Measurements from ENCODE around the gene ZDHHC17. TPM values are rescaled to one million over a fixed set of nuclear protein-coding genes. Genes with fewer than 3 reads are reported as not detected.

The ZDHHC17 gene
- total RNA-seq, 4 donors from 2014 or later, result 26.2 to 41.9 (median 38.0) TPM

GRCh38 chr12:76895796-76896195 is 131.9 kb downstream of the ZDHHC17 start:
- no peak overlapping the region for H3K4me3 ChIP-seq
- no peak overlapping the region for H3K27ac ChIP-seq (replicated peaks in 1 of 4)
- peaks cover 0 to 13% (median 11%) of the 10 kb centered on the region in 4 donors for H3K4me1 ChIP-seq
- H3K9me3 ChIP-seq, result peaks cover 0 to 9% (median 4%) of the 10 kb centered on the region in 4 donors
- 95% methylated on average over 3 of the region's 5 CpGs for WGBS
- no peak for DNase-seq (ENCODE audit: extremely low spot score)
- H3K36me3 ChIP-seq, result no peaks in the 10 kb centered on the region
- no peaks in the 10 kb centered on the region for H3K27me3 ChIP-seq
- intact Hi-C loops (cut with DNase I), result no loop called here
- TF ChIP-seq POLR2AphosphoS5 (IDR thresholded peaks at IDR 0.05) (no peak), CTCF (IDR thresholded peaks at IDR 0.05) (no peak), EP300 (IDR thresholded peaks at IDR 0.05) (no peak), POLR2A (IDR thresholded peaks at IDR 0.05; ENCODE audit: low read depth) (no peak)

GRCh38 chr12:76896274-76896673 is 132.4 kb downstream of the ZDHHC17 start:
- Histone ChIP-seq H3K36me3 (no peaks in the 10 kb centered on the region), H3K4me1 (peaks cover 0 to 13% (median 11%) of the 10 kb centered on the region in 4 donors), H3K27ac (replicated peaks in 1 of 4) (no peak overlapping the region), H3K9me3 (peaks cover 0 to 9% (median 4%) of the 10 kb centered on the region in 4 donors), H3K27me3 (no peaks in the 10 kb centered on the region), H3K4me3 (no peak overlapping the region)
- no peak for DNase-seq (ENCODE audit: extremely low spot score)
- intact Hi-C loops (cut with DNase I), result no loop called here
- no peak for TF ChIP-seq CTCF (IDR thresholded peaks at IDR 0.05)
- WGBS, result 90% methylated on average over 1 of the region's 1 CpG

GRCh38 chr12:76898442-76898841 is 134.5 kb downstream of the ZDHHC17 start:
- Histone ChIP-seq H3K4me3 (no peak overlapping the region), H3K27ac (replicated peaks in 1 of 4) (peak overlapping the region in 2 of 4 donors; percentile 0 to 58), H3K27me3 (no peaks in the 10 kb centered on the region), H3K9me3 (peaks cover 0 to 9% (median 4%) of the 10 kb centered on the region in 4 donors), H3K4me1 (peaks cover 3 to 13% (median 11%) of the 10 kb centered on the region in 4 donors), H3K36me3 (no peaks in the 10 kb centered on the region)
- no peak for DNase-seq (ENCODE audit: extremely low spot score)
- TF ChIP-seq POLR2AphosphoS5 (IDR thresholded peaks at IDR 0.05) (no peak), EP300 (IDR thresholded peaks at IDR 0.05) (no peak), POLR2A (IDR thresholded peaks at IDR 0.05; ENCODE audit: low read depth) (no peak), CTCF (IDR thresholded peaks at IDR 0.05) (no peak)
- intact Hi-C loops (cut with DNase I), result no loop called here
- 33% methylated on average over 1 of the region's 1 CpG for WGBS

GRCh38 chr12:76899522-76899921 is 135.6 kb downstream of the ZDHHC17 start:
- H3K36me3 ChIP-seq, result no peaks in the 10 kb centered on the region
- TF ChIP-seq CTCF (IDR thresholded peaks at IDR 0.05) (no peak), POLR2A (IDR thresholded peaks at IDR 0.05; ENCODE audit: low read depth) (no peak), EP300 (IDR thresholded peaks at IDR 0.05) (no peak), POLR2AphosphoS5 (IDR thresholded peaks at IDR 0.05) (no peak)

More at GRCh38 chr12:76899522-76899921, 135.6 kb downstream of the ZDHHC17 start:
- no peak overlapping the region for H3K4me3 ChIP-seq
- intact Hi-C loops (cut with DNase I), result no loop called here
- H3K4me1 ChIP-seq, result peaks cover 3 to 13% (median 11%) of the 10 kb centered on the region in 4 donors
- H3K27me3 ChIP-seq, result no peaks in the 10 kb centered on the region
- H3K9me3 ChIP-seq, result peaks cover 0 to 3% (median 0%) of the 10 kb centered on the region in 4 donors
- 94% methylated on average over 2 of the region's 2 CpGs for WGBS
- no peak for DNase-seq (ENCODE audit: extremely low spot score)
- no peak overlapping the region for H3K27ac ChIP-seq (replicated peaks in 1 of 4)

All from esophagus muscularis mucosa (tissue), 4 donors.